PC-3 (cell line): ENCODE data around the gene CBFA2T2.

ENCODE experiments used
- EZH2 ChIP-seq: fragments of 300-600 bp; sonication (generic); IDR thresholded peaks from one replicate; pipeline ENCODE4 v1.6.1; 2017; ENCODE audit warnings: antibody characterized with exemption, mild to moderate bottlenecking, low read length; ENCODE audit not compliant: unreplicated experiment
- EZH2phosphoT487 ChIP-seq: fragments of 300-600 bp; sonication (generic); IDR thresholded peaks from 2 replicates; pipeline ENCODE4 v1.6.1; 2018; ENCODE audit warnings: mild to moderate bottlenecking, antibody characterized with exemption, low read length, borderline replicate concordance
- TF ChIP-seq, protein P1 (sequence below): fragments of 300-600 bp; sonication (generic); conservative IDR thresholded peaks from 2 replicates; pipeline ENCODE4 v1.5.1; 2017; ENCODE audit warnings: antibody characterized with exemption, low read depth, mild to moderate bottlenecking, low read length

DNA sequence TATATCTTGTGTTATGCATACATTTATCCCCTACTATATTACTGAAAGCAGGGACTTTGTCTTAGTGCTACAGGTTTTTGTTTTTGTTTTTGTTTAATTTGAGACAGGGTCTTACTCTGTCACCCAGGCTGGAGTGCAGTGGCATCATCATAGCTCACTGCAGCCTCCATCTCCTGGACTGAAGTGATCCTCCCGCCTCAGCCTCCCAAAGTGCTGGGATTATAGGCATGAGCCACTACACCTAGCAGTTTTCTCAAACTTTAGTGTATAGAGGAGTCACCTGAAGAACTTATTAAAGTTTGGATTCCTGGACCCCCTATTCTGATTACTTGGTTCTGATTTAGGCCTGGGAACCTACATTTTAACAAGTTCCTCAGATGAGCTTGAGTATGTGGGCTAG, 51.9 kb downstream of the CBFA2T2 start:
- TF ChIP-seq, protein P1, sequence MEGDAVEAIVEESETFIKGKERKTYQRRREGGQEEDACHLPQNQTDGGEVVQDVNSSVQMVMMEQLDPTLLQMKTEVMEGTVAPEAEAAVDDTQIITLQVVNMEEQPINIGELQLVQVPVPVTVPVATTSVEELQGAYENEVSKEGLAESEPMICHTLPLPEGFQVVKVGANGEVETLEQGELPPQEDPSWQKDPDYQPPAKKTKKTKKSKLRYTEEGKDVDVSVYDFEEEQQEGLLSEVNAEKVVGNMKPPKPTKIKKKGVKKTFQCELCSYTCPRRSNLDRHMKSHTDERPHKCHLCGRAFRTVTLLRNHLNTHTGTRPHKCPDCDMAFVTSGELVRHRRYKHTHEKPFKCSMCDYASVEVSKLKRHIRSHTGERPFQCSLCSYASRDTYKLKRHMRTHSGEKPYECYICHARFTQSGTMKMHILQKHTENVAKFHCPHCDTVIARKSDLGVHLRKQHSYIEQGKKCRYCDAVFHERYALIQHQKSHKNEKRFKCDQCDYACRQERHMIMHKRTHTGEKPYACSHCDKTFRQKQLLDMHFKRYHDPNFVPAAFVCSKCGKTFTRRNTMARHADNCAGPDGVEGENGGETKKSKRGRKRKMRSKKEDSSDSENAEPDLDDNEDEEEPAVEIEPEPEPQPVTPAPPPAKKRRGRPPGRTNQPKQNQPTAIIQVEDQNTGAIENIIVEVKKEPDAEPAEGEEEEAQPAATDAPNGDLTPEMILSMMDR, result no peak
- TF ChIP-seq EZH2 (no peak), EZH2phosphoT487 (no peak)
